HFF-Myc (cell line): ENCODE measurements around the gene AHCTF1.
A peak's percentile ranks its signal among the peaks of the same experiment; 100 is the strongest.
"Not testable (repeated sequence)": the region's sequence is repeated elsewhere in the genome, so short reads cannot be mapped to it uniquely, and the experiment has no call there.

Source experiments
- DNase-seq: peaks from one replicate; pipeline ENCODE4 v3.0.0-alpha.2; 2011; ENCODE audit warnings: low read depth; ENCODE audit errors: extremely low read depth
- H3K4me3 ChIP-seq: replicated peaks from 2 replicates; pipeline ENCODE4 v1.5.1; 2011; ENCODE audit warnings: low read depth, mild to moderate bottlenecking, control low read depth, low read length
- TF ChIP-seq, protein P1 (sequence below): IDR thresholded peaks from 2 replicates; pipeline ENCODE4 v1.5.1; 2012; ENCODE audit warnings: mild to moderate bottlenecking, low read depth, low read length, control low read depth; ENCODE audit errors: missing control alignments

The AHCTF1 gene

GRCh38 chr1:246875041-246876026 lies 56.4 kb downstream of the AHCTF1 start:
- H3K4me3 ChIP-seq, result no peak overlapping the region
- peak; percentile 22 for DNase-seq
- TF ChIP-seq, protein P1, sequence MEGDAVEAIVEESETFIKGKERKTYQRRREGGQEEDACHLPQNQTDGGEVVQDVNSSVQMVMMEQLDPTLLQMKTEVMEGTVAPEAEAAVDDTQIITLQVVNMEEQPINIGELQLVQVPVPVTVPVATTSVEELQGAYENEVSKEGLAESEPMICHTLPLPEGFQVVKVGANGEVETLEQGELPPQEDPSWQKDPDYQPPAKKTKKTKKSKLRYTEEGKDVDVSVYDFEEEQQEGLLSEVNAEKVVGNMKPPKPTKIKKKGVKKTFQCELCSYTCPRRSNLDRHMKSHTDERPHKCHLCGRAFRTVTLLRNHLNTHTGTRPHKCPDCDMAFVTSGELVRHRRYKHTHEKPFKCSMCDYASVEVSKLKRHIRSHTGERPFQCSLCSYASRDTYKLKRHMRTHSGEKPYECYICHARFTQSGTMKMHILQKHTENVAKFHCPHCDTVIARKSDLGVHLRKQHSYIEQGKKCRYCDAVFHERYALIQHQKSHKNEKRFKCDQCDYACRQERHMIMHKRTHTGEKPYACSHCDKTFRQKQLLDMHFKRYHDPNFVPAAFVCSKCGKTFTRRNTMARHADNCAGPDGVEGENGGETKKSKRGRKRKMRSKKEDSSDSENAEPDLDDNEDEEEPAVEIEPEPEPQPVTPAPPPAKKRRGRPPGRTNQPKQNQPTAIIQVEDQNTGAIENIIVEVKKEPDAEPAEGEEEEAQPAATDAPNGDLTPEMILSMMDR, result no peak

DNA sequence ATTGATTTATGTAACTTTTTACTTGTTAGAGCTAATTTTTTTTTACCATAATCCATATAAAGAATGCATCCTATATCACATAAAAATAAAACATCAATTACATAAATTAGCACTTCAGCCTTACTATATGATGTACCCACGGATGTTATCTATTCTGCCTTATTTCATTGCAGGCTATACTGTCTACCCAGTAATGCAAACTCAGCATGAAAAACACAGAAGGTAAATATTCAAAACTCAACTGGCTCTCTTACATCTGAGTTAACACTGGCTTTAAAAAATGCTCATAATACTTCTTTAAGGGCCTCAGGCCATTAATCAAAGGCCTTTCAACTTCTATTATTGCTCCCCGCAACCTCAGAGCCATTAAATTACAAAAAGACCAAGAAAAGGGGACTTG lies 65.8 kb downstream of the AHCTF1 start:
- H3K4me3 ChIP-seq, result no peak overlapping the region
- no peak for DNase-seq
- TF ChIP-seq, protein P1, result no peak

DNA sequence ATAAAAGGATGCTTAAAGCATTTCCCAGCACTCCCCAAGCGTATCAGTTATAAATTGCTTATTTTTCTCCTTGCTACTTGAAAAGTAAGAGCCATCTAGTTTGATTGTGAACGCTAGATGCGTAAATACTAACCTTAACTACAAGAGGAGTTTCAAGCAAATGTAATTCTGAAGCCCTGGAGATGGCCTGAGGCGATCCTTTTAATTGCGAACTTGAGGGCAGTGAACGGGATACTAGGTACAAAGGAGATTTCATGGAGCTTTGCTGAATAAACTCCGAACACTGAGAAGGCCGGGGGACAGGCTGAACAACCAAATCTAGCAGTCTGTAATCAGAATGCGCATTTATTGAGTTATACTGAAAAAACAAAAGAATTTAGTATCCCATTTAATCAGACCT lies 68.0 kb downstream of the AHCTF1 start:
- H3K4me3 ChIP-seq, DNase-seq: not testable (repeated sequence)

DNA sequence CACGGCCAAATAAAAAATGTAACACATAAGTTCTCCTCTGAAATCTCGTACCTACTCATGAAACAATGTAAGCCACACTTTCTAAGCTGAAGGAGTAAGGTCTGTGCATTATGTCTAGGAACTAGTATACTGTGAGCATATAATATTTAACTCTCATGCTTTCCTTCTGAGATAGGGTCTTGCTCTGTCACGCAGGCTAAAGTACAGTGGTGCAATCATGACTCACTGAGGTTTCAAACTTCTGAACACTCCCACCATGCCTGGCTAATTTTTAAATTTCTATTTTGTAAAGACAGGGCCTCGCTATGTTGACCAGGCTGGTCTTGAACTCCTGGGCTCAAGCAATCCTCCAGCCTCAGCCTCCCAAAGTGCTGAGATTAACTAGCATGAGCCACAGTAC lies 71.3 kb downstream of the AHCTF1 start:
- H3K4me3 ChIP-seq, result no peak overlapping the region
- DNase-seq, result no peak
- TF ChIP-seq, protein P1, result no peak

- H3K4me3 ChIP-seq, result no peak overlapping the region
- DNase-seq, result no peak
- TF ChIP-seq, protein P1, result no peak
Observed at GRCh38 chr1:246856371-246856770, 75.4 kb downstream of the AHCTF1 start.

GRCh38 chr1:246850640-246851039 lies 81.1 kb downstream of the AHCTF1 start:
- not testable (repeated sequence) for DNase-seq, H3K4me3 ChIP-seq

DNA sequence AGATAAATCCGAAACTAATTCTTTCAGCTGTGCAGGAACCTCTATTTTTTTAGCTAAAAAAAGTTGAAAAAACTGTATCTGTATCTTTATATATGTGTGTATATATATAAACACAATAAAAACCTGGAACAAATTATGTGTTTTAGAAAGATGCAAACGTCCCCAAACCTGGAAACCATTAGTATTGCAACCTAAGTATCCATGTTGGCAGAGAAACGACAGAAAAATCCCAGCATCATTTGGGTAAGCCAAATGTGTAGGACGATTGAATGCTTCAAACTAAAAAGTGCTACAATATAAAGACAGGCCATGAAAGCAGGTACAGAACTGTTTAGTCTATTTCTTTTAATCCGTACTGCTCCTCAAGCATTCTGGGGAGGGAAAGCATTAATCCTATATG lies 87.9 kb downstream of the AHCTF1 start:
- no peak overlapping the region for H3K4me3 ChIP-seq
- peak; percentile 7 for DNase-seq
- TF ChIP-seq, protein P1, result no peak

GRCh38 chr1:246840761-246841160 lies 91.0 kb downstream of the AHCTF1 start:
- not testable (repeated sequence) for DNase-seq, H3K4me3 ChIP-seq
